HepG2 (cell line): ENCODE data around the gene JOSD1. TPM values are rescaled to one million over a fixed set of nuclear protein-coding genes. Genes with fewer than 3 reads are reported as not detected.

Experiments
- ATAC-seq: fragments of 200-7000 bp; cut with Tn5 transposase; 3 replicates; pipeline ENCODE4 v1.9.1; 2020; ENCODE audit warnings: mild to moderate bottlenecking, moderate library complexity
- BruUV-seq: library from RNA; stranded (reverse); fragments of 400-500 nt; replicated peaks from 2 replicates; lab custom pipeline; 2021; lab: Mats Ljungman, UMichigan
- CTCF ChIA-PET: fragments of 300-600 bp; formaldehyde crosslinking; extraction: SDS; loops from one replicate; lab custom pipeline; 2021; ENCODE audit warnings: low total read pairs, inconsistent platforms, low intra/inter-chr PET ratio; lab: Yijun Ruan, JAX
- POLR2A ChIA-PET: fragments of 350-600 bp; sonication (Branson Sonifier 250); formaldehyde crosslinking; loops from one replicate; lab custom pipeline; 2020; ENCODE audit warnings: antibody characterized with exemption, inconsistent platforms; lab: Yijun Ruan, JAX
- DNase-seq: peaks from one replicate; pipeline ENCODE4 v3.0.0-alpha.2; 2015; ENCODE audit warnings: low spot score
- FAIRE-seq: peaks from 3 replicates; lab custom pipeline; 2011; peaks lifted over from hg19 to GRCh38; lab: Jason Lieb, UNC
- H2AFZ ChIP-seq: one replicate; pipeline ENCODE4 v1.6.1; 2011; ENCODE audit warnings: low read length, inconsistent platforms
- H3K27ac ChIP-seq: fragments of 300-600 bp; 3 replicates; pipeline ENCODE4 v1.8.0; 2011; ENCODE audit warnings: mixed run types, mild to moderate bottlenecking, mixed read lengths, low read length, inconsistent platforms; ENCODE audit not compliant: insufficient read depth; ENCODE audit errors: extremely low read length
- H3K27me3 ChIP-seq, 2 experiments: fragments of 200-600 bp in 1 of 2; 2 replicates in 1 of 2; 3 replicates in 1 of 2; pipeline versions ENCODE4 v1.6.0 to v1.8.0; 2011; ENCODE audit warnings: low read length in 2 of 2, mild to moderate bottlenecking in 2 of 2, moderate library complexity in 2 of 2, inconsistent platforms in 1 of 2; ENCODE audit not compliant: insufficient read depth in 2 of 2, control insufficient read depth in 1 of 2
- H3K36me3 ChIP-seq, 2 experiments: fragments of 200-600 bp in 1 of 2; replicated peaks in 1 of 2; 2 replicates in 1 of 2; 3 replicates in 1 of 2; pipeline versions ENCODE4 v1.5.1 to v1.8.0; 2011; ENCODE audit warnings: low read length in 2 of 2, inconsistent platforms in 1 of 2; ENCODE audit not compliant: insufficient read depth in 2 of 2, control insufficient read depth in 1 of 2
- H3K4me1 ChIP-seq: 2 replicates; pipeline ENCODE4 v1.5.1; 2012; ENCODE audit warnings: low read length, inconsistent platforms; ENCODE audit not compliant: insufficient read depth
- H3K4me2 ChIP-seq: 2 replicates; pipeline ENCODE4 v1.6.0; 2011; ENCODE audit warnings: low read depth, low read length, inconsistent platforms
- H3K4me3 ChIP-seq, 3 experiments: fragments of 200-600 bp in 1 of 3; sonication (generic), shearing (Covaris generic) in 1 of 3; replicated peaks in 1 of 3; 2 replicates each; pipeline ENCODE4 v1.5.1; 2011 to 2016; ENCODE audit warnings: low read length in 3 of 3, inconsistent platforms in 2 of 3, low read depth in 2 of 3, mild to moderate bottlenecking in 2 of 3, control low read depth in 1 of 3, mixed read lengths in 1 of 3; ENCODE audit not compliant: insufficient read depth in 1 of 3
- H3K79me2 ChIP-seq: one replicate; pipeline ENCODE4 v1.6.1; 2011; ENCODE audit warnings: low read length, inconsistent platforms; ENCODE audit not compliant: insufficient read depth
- H3K9ac ChIP-seq: 2 replicates; pipeline ENCODE4 v1.6.0; 2011; ENCODE audit warnings: mild to moderate bottlenecking, low read depth, low read length, inconsistent platforms; ENCODE audit not compliant: insufficient read depth
- H3K9me3 ChIP-seq: 2 replicates; pipeline ENCODE4 v1.5.1; 2012; ENCODE audit warnings: mild to moderate bottlenecking, low read length
- H4K20me1 ChIP-seq: 2 replicates; pipeline ENCODE4 v1.6.0; 2011; ENCODE audit warnings: inconsistent platforms, mild to moderate bottlenecking, low read length, moderate library complexity; ENCODE audit not compliant: insufficient read depth
- BRCA1 ChIP-seq: sonication (generic); formaldehyde crosslinking; IDR thresholded peaks from 2 replicates; pipeline ENCODE4 v1.4.0; 2020; ENCODE audit warnings: missing genetic modification reagents
- CHCHD3 ChIP-seq: sonication (generic); formaldehyde crosslinking; IDR thresholded peaks from 2 replicates; pipeline ENCODE4 v1.8.0; 2022; ENCODE audit warnings: mild to moderate bottlenecking, missing genetic modification reagents, moderate library complexity
- LCORL ChIP-seq, 2 experiments: fragments of 450-650 bp in 1 of 2; sonication (generic) in 1 of 2; formaldehyde crosslinking in 1 of 2; IDR thresholded peaks; 2 replicates each; pipeline versions ENCODE4 v1.5.0 to v1.6.1; 2017 to 2020; ENCODE audit warnings: antibody characterized with exemption in 1 of 2, missing genetic modification reagents in 1 of 2
- PCBP1 ChIP-seq: fragments of 200-400 bp; formaldehyde crosslinking; IDR thresholded peaks from 2 replicates; pipeline ENCODE4 v1.6.1; 2017; ENCODE audit warnings: mild to moderate bottlenecking, low read depth, low read length, borderline replicate concordance
- SMAD9 ChIP-seq: sonication (generic); formaldehyde crosslinking; IDR thresholded peaks from 2 replicates; pipeline ENCODE4 v1.5.1; 2020; ENCODE audit warnings: mild to moderate bottlenecking, missing genetic modification reagents
- THAP11 ChIP-seq: IDR thresholded peaks from 2 replicates; pipeline ENCODE4 v1.6.1; 2016; ENCODE audit warnings: missing biosample characterization, missing genetic modification reagents
- ZNF10 ChIP-seq: sonication (generic); formaldehyde crosslinking; IDR thresholded peaks from 2 replicates; pipeline ENCODE4 v1.4.0; 2020; ENCODE audit warnings: mild to moderate bottlenecking, low read depth, missing genetic modification reagents, borderline replicate concordance
- ZNF383 ChIP-seq: sonication (generic); formaldehyde crosslinking; IDR thresholded peaks from 2 replicates; pipeline ENCODE4 v1.4.0; 2020; ENCODE audit warnings: missing genetic modification reagents, mild to moderate bottlenecking, borderline replicate concordance
- ZNF589 ChIP-seq: sonication (generic); formaldehyde crosslinking; conservative IDR thresholded peaks from 2 replicates; pipeline ENCODE4 v1.8.0; 2022; ENCODE audit warnings: mild to moderate bottlenecking, moderate library complexity, missing genetic modification reagents
- ZNF704 ChIP-seq: sonication (generic); formaldehyde crosslinking; IDR thresholded peaks from 2 replicates; pipeline ENCODE4 v1.8.1; 2023; ENCODE audit warnings: mild to moderate bottlenecking, inconsistent platforms, moderate library complexity, missing genetic modification reagents, borderline replicate concordance
- ZNF839 ChIP-seq: sonication (generic); formaldehyde crosslinking; IDR thresholded peaks from 2 replicates; pipeline ENCODE4 v1.4.0; 2020; ENCODE audit warnings: missing genetic modification reagents, mild to moderate bottlenecking, borderline replicate concordance
- WGBS: methylation state at CpG from one replicate; pipeline ENCODE4 v1.1.6; 2017; ENCODE audit warnings: low lambda C conversion rate; 5-methylcytosine and 5-hydroxymethylcytosine counted together
- in situ Hi-C: cut with HindIII; loops from 2 replicates; pipeline ENCODE4 v1.10.0; 2017; ENCODE audit warnings: low pct_unique_long_range_greater_than_20kb; ENCODE audit not compliant: extremely low pct_ligation_motif_present
- intact Hi-C: fragments of 100-400 bp; cut with micrococcal nuclease; formaldehyde crosslinking; loops from one replicate; pipeline ENCODE4 v1.10.0; 2022; ENCODE audit not compliant: unreplicated experiment
- polyA plus RNA-seq, 8 experiments: library from polyadenylated mRNA; depleted of rRNA in 3 of 8; stranded (reverse) in 7 of 8; unstranded in 1 of 8; fragments of >200 nt; fragmentation: Illumina TruSeq in 4 of 8; extraction: Trizol in 4 of 8; gene quantifications; 2 replicates each; pipeline versions ENCODE4 v1.2.1 to v1.2.3, GENCODE V29; 2011 to 2016; ENCODE audit warnings: low read depth in 4 of 8, missing spikeins in 1 of 8, mixed read lengths in 1 of 8; ENCODE audit not compliant: insufficient read depth in 1 of 8
- total RNA-seq, 5 experiments: library from RNA; depleted of rRNA; stranded (reverse); fragments of >200 nt; fragmentation: Illumina TruSeq; extraction: Trizol; gene quantifications; 2 replicates each; pipeline ENCODE4 v1.2.3, GENCODE V29; 2016; ENCODE audit warnings: low read depth in 1 of 5
- TF ChIP-seq, protein P1 (sequence below): sonication (generic); formaldehyde crosslinking; IDR thresholded peaks from 2 replicates; pipeline ENCODE4 v1.5.0; 2020; ENCODE audit warnings: mild to moderate bottlenecking, missing genetic modification reagents, borderline replicate concordance
- TF ChIP-seq, protein P2 (sequence below): sonication (generic); formaldehyde crosslinking; conservative IDR thresholded peaks from 2 replicates; pipeline ENCODE4 v1.4.0; 2020; ENCODE audit warnings: mild to moderate bottlenecking, missing genetic modification reagents, moderate library complexity
- TF ChIP-seq, protein P3 (sequence below): sonication (generic); formaldehyde crosslinking; IDR thresholded peaks from 2 replicates; pipeline ENCODE4 v1.4.0; 2020; ENCODE audit warnings: missing genetic modification reagents

JOSD1 gene
- total and polyA plus RNA-seq, 2 of the 13 experiments (the other 11 are each of a cell fraction or from before 2014, with no cell fraction given), result 31.7 to 38.4 TPM

DNA sequence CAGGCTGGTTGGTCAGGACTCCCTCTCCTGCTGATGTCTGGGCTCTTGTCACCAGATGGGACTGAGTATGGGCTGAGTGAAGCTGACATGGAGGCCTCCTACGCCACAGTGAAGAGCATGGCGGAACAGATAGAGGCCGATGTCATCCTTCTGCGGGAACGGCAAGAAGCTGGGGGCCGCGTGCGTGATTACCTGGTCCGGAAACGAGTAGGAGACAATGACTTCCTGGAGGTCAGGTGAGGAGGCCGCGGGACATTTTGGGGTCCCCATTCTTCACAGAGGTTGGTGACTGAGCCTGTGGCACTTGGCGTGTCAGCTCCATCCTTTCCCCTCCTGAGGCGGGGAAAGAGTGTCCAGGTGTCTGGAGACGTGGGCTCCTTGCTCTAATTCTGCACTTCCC is 15.1 kb upstream of the JOSD1 start:
- in situ Hi-C loops, result no loop called here
- POLR2A ChIA-PET, result interaction anchor here (0.8 kb wide), 1 partner anchor 10 kb away, joined by 4 read pairs; the partner anchor contains the start of gene GTPBP1

More for the DNA sequence above, 15.1 kb upstream of the JOSD1 start:
- Histone ChIP-seq H4K20me1 (peaks cover 50% of the 10 kb centered on the region), H2AFZ (no peak overlapping the region), H3K79me2 (peaks cover 49% of the 10 kb centered on the region), H3K4me3 (no peak overlapping the region), H3K4me2 (no peak overlapping the region), H3K9ac (no peak overlapping the region), H3K4me1 (no peaks in the 10 kb centered on the region), H3K27me3 (no peaks in the 10 kb centered on the region), H3K27ac (no peak overlapping the region), H3K36me3 (peaks cover 35 to 56% of the 10 kb centered on the region in 2 experiments), H3K9me3 (no peaks in the 10 kb centered on the region)
- ATAC-seq (no peak), DNase-seq (no peak), FAIRE-seq (no peak)
- intact Hi-C loops, result no loop called here
- CTCF ChIA-PET, result no interaction called here
- BruUV-seq, result no TSS peak
- WGBS, result 93% methylated on average over 15 of the region's 15 CpGs
- TF ChIP-seq ZNF383 (CRISPR knock-in tag) (no peak), ZNF704 (no peak), SMAD9 (CRISPR knock-in tag) (no peak), LCORL (IDR thresholded peaks at IDR 0.05) (no peak), LCORL (CRISPR knock-in tag; IDR thresholded peaks at IDR 0.05) (no peak), ZNF589 (CRISPR knock-in tag) (no peak), THAP11 (CRISPR knock-in tag) (no peak), ZNF10 (no peak), PCBP1 (no peak), CHCHD3 (no peak), BRCA1 (CRISPR knock-in tag) (no peak), ZNF839 (CRISPR knock-in tag) (no peak)
- TF ChIP-seq, protein P1, sequence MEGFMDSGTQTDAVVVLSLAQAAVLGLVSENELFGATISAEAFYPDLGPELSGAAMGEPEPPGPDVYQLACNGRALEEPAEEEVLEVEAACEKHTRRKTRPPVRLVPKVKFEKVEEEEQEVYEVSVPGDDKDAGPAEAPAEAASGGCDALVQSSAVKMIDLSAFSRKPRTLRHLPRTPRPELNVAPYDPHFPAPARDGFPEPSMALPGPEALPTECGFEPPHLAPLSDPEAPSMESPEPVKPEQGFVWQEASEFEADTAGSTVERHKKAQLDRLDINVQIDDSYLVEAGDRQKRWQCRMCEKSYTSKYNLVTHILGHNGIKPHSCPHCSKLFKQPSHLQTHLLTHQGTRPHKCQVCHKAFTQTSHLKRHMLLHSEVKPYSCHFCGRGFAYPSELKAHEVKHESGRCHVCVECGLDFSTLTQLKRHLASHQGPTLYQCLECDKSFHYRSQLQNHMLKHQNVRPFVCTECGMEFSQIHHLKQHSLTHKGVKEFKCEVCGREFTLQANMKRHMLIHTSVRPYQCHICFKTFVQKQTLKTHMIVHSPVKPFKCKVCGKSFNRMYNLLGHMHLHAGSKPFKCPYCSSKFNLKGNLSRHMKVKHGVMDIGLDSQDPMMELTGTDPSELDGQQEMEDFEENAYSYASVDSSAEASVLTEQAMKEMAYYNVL, result no peak
- TF ChIP-seq, protein P2, sequence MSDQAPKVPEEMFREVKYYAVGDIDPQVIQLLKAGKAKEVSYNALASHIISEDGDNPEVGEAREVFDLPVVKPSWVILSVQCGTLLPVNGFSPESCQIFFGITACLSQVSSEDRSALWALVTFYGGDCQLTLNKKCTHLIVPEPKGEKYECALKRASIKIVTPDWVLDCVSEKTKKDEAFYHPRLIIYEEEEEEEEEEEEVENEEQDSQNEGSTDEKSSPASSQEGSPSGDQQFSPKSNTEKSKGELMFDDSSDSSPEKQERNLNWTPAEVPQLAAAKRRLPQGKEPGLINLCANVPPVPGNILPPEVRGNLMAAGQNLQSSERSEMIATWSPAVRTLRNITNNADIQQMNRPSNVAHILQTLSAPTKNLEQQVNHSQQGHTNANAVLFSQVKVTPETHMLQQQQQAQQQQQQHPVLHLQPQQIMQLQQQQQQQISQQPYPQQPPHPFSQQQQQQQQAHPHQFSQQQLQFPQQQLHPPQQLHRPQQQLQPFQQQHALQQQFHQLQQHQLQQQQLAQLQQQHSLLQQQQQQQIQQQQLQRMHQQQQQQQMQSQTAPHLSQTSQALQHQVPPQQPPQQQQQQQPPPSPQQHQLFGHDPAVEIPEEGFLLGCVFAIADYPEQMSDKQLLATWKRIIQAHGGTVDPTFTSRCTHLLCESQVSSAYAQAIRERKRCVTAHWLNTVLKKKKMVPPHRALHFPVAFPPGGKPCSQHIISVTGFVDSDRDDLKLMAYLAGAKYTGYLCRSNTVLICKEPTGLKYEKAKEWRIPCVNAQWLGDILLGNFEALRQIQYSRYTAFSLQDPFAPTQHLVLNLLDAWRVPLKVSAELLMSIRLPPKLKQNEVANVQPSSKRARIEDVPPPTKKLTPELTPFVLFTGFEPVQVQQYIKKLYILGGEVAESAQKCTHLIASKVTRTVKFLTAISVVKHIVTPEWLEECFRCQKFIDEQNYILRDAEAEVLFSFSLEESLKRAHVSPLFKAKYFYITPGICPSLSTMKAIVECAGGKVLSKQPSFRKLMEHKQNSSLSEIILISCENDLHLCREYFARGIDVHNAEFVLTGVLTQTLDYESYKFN (CRISPR knock-in tag), result no peak
- TF ChIP-seq, protein P3, sequence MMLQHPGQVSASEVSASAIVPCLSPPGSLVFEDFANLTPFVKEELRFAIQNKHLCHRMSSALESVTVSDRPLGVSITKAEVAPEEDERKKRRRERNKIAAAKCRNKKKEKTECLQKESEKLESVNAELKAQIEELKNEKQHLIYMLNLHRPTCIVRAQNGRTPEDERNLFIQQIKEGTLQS (CRISPR knock-in tag), result no peak
